Stimulated activated CD8-positive, alpha-beta memory T cell treated with anti-CD3 and anti-CD28 coated beads, Interleukin-12 subunit alpha, Interleukin-12 subunit beta, amount 100 ng/mL, for 24 hours (primary cell): Measurements from ENCODE around the gene SEC23B.
"Not testable (repeated sequence)": the region's sequence is repeated elsewhere in the genome, so short reads cannot be mapped to it uniquely, and the experiment has no call there.

ENCODE experiments used
- DNase-seq: peaks from one replicate; pipeline ENCODE4 v3.0.0-alpha.2; 2020; ENCODE audit errors: extremely low read depth

The SEC23B gene

GRCh38 chr20:18526761-18527160 lies 19.0 kb downstream of the SEC23B start:
- not testable (repeated sequence) for DNase-seq

- DNase-seq: no peak
Observed at GRCh38 chr20:18527339-18527738, 19.6 kb downstream of the SEC23B start.

- DNase-seq: no peak
Observed at GRCh38 chr20:18527836-18528235, 20.1 kb downstream of the SEC23B start.

- no peak for DNase-seq
Observed at GRCh38 chr20:18529041-18529440, 21.3 kb downstream of the SEC23B start.

- DNase-seq: no peak
Observed at GRCh38 chr20:18532626-18533025, 24.9 kb downstream of the SEC23B start.

- DNase-seq: no peak
Observed at GRCh38 chr20:18533491-18533890, 25.8 kb downstream of the SEC23B start.

GRCh38 chr20:18533978-18534644 lies 26.4 kb downstream of the SEC23B start:
- DNase-seq: no peak

- no peak for DNase-seq
Observed at GRCh38 chr20:18537651-18538050, 29.9 kb downstream of the SEC23B start.

- no peak for DNase-seq
Observed at GRCh38 chr20:18541741-18542140, 34.0 kb downstream of the SEC23B start.

GRCh38 chr20:18543216-18543615 lies 35.5 kb downstream of the SEC23B start:
- DNase-seq: no peak

- DNase-seq: no peak
Observed at GRCh38 chr20:18543932-18544331, 36.2 kb downstream of the SEC23B start.

- DNase-seq: no peak
Observed at GRCh38 chr20:18545566-18545965, 37.8 kb downstream of the SEC23B start.

GRCh38 chr20:18548465-18548864 lies 40.7 kb downstream of the SEC23B start:
- no peak for DNase-seq

GRCh38 chr20:18553746-18554145 lies 46.0 kb downstream of the SEC23B start:
- DNase-seq: no peak

GRCh38 chr20:18566892-18567738 lies 59.4 kb downstream of the SEC23B start, which contains the start of gene SMIM26:
Gene SMIM26 (plus strand): TSS chr20:18567432. CDS start chr20:18567479, 47 bp downstream.
- DNase-seq: peak; percentile 84

- DNase-seq: no peak
Observed at GRCh38 chr20:18567739-18568091, 60.0 kb downstream of the SEC23B start.

- no peak for DNase-seq
Observed at GRCh38 chr20:18571009-18571408, 63.3 kb downstream of the SEC23B start.

- no peak for DNase-seq
Observed at GRCh38 chr20:18571578-18571977, 63.8 kb downstream of the SEC23B start.

- DNase-seq: no peak
Observed at GRCh38 chr20:18577942-18578341, 70.2 kb downstream of the SEC23B start.

GRCh38 chr20:18578581-18578980 lies 70.8 kb downstream of the SEC23B start:
- no peak for DNase-seq

- no peak for DNase-seq
Observed at GRCh38 chr20:18580012-18580411, 72.3 kb downstream of the SEC23B start.

GRCh38 chr20:18585134-18585533 lies 77.4 kb downstream of the SEC23B start:
- DNase-seq: no peak
